ENCODE results near the gene HRAS.

- TF ChIP-seq EZH2phosphoT487 (IDR thresholded peaks at IDR 0.05; ENCODE audit: insufficient read depth, low read depth) = no peak
- TF ChIP-seq EZH2 (IDR thresholded peaks at IDR 0.05; ENCODE audit: insufficient read depth, poor library complexity, severe bottlenecking) = no peak
These were observed 31.1 kb downstream of the HRAS start for GRCh38 chr11:504053-504993.

All from GM23248 (cell line).